Adrenal gland (tissue), 12 donors: ENCODE data around the gene ARPC1A. TPM values are rescaled to one million over a fixed set of nuclear protein-coding genes. Genes with fewer than 3 reads are reported as not detected.

Experiments used
- DNase-seq, 7 donors: peaks; one replicate each; pipeline ENCODE4 v3.0.0-alpha.2; 2019 to 2020
- H3K27ac ChIP-seq, 5 donors: fragments of 200-600 bp; sonication (generic) in 4 of 5; 1 replicate in 3 of 5; 2 replicates in 2 of 5; pipeline versions ENCODE4 v1.5.1 to v1.8.0; 2016 to 2020; ENCODE audit warnings: mild to moderate bottlenecking in 1 of 5
- H3K27me3 ChIP-seq: fragments of 200-600 bp; 2 replicates; pipeline ENCODE4 v1.8.0; 2021
- H3K36me3 ChIP-seq, 2 donors: fragments of 200-600 bp; replicated peaks in 1 of 2; 1 replicate in 1 of 2; 2 replicates in 1 of 2; pipeline versions ENCODE4 v1.5.1 to v1.8.0; 2018 to 2022
- H3K4me1 ChIP-seq, 2 donors: fragments of 200-600 bp; replicated peaks in 1 of 2; 1 replicate in 1 of 2; 2 replicates in 1 of 2; pipeline versions ENCODE4 v1.5.1 to v1.8.0; 2018 to 2021
- H3K4me3 ChIP-seq, 4 donors: fragments of 200-600 bp; sonication (generic) in 3 of 4; one replicate each; pipeline ENCODE4 v1.5.1; 2016 to 2018
- H3K9me3 ChIP-seq, 3 donors: fragments of 200-600 bp; sonication (generic) in 1 of 3; replicated peaks in 1 of 3; 1 replicate in 2 of 3; 2 replicates in 1 of 3; pipeline versions ENCODE4 v1.5.1 to v1.8.0; 2016 to 2021
- POLR2A ChIP-seq, 2 donors: fragments of 450-650 bp; IDR thresholded peaks; one replicate each; pipeline ENCODE4 v1.6.1; 2017; ENCODE audit warnings: antibody characterized with exemption in 2 of 2, mild to moderate bottlenecking in 2 of 2, moderate library complexity in 1 of 2
- WGBS, 4 donors: extraction: QIAGEN DNeasy Blood & Tissue Kit in 2 of 4; methylation state at CpG; one replicate each; pipeline versions ENCODE4 v1.1.5 to v1.1.7; 2013 to 2017; 5-methylcytosine and 5-hydroxymethylcytosine counted together
- intact Hi-C, 2 donors: fragments of 100-400 bp; cut with DNase I; formaldehyde crosslinking; loops; one replicate each; pipeline versions ENCODE4 v1.14.1 to v1.15.0; 2022 to 2023
- polyA plus RNA-seq, 3 donors: library from polyadenylated mRNA; stranded (reverse); fragments of 200-250 nt in 2 of 3; fragments of 350-450 nt in 1 of 3; fragmentation: Illumina TruSeq in 1 of 3; extraction: RNeasy Lipid Tissue Mini Kit (QIAGEN cat#74804) in 1 of 3; gene quantifications; one replicate each; pipeline ENCODE4 v1.2.3, GENCODE V29; 2013 to 2014
- total RNA-seq, 9 donors: library from RNA; depleted of rRNA in 4 of 9; stranded (reverse); fragments of >200 nt in 4 of 9; fragments of 120-200 nt in 1 of 9; fragmentation: NEBNext Ultra II Directional in 1 of 9; extraction: Animal tissue kit (Norgen Biotek cat#: 25700) in 1 of 9; gene quantifications; one replicate each; pipeline versions ENCODE4 v1.1.0 to v1.2.4, GENCODE V29; 2013 to 2023
- TF ChIP-seq, protein P1 (sequence below), 6 experiments: fragments of 450-650 bp in 4 of 6; fragments of 200-600 bp in 2 of 6; sonication (generic) in 1 of 6; IDR thresholded peaks; 1 replicate in 5 of 6; 2 replicates in 1 of 6; pipeline versions ENCODE4 v1.5.1 to v1.8.0; 2016 to 2021; ENCODE audit warnings: antibody characterized with exemption in 6 of 6, mild to moderate bottlenecking in 2 of 6, moderate library complexity in 1 of 6
- donor health status: healthy with polysubstance abuse.
- donor health status: Bipolar disorder and iron deficiency.
- donor health status: DM: yes; HTN: yes; CAD: no.
- donor health status: DM: no; HTN: no; CAD: no.
- donor health status: DM: no; HTN: no; CAD: no.
- donor health status: DM: yes; HTN: yes; CAD: no.

Gene ARPC1A
- total and polyA plus RNA-seq, 12 donors: 118 to 214 (median 152) TPM

- Histone ChIP-seq H3K27ac (no peak overlapping the region), H3K4me1 (no peaks in the 10 kb centered on the region), H3K9me3 (no peaks in the 10 kb centered on the region), H3K36me3 (no peaks in the 10 kb centered on the region), H3K27me3 (no peaks in the 10 kb centered on the region), H3K4me3 (no peak overlapping the region)
- intact Hi-C loops: loop anchor here in 1 of 2 donors (10.0 kb wide), 1 partner anchor 117 kb away; no protein-coding TSS in a partner anchor
- WGBS, 4 donors: 92 to 96% (median 93%) methylated on average over 9 to 14 of the region's 14 CpGs
- TF ChIP-seq POLR2A (IDR thresholded peaks at IDR 0.05): no peak
- TF ChIP-seq, protein P1, sequence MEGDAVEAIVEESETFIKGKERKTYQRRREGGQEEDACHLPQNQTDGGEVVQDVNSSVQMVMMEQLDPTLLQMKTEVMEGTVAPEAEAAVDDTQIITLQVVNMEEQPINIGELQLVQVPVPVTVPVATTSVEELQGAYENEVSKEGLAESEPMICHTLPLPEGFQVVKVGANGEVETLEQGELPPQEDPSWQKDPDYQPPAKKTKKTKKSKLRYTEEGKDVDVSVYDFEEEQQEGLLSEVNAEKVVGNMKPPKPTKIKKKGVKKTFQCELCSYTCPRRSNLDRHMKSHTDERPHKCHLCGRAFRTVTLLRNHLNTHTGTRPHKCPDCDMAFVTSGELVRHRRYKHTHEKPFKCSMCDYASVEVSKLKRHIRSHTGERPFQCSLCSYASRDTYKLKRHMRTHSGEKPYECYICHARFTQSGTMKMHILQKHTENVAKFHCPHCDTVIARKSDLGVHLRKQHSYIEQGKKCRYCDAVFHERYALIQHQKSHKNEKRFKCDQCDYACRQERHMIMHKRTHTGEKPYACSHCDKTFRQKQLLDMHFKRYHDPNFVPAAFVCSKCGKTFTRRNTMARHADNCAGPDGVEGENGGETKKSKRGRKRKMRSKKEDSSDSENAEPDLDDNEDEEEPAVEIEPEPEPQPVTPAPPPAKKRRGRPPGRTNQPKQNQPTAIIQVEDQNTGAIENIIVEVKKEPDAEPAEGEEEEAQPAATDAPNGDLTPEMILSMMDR (IDR thresholded peaks at IDR 0.05): no peak
- no peak for DNase-seq
Observed at GRCh38 chr7:99292127-99292526, 33.6 kb upstream of the ARPC1A start.

GRCh38 chr7:99293167-99293566 lies 32.5 kb upstream of the ARPC1A start:
- no peak overlapping the region for H3K27ac ChIP-seq
- no peaks in the 10 kb centered on the region for H3K27me3 ChIP-seq
- intact Hi-C loops: loop anchor here in 1 of 2 donors (10.0 kb wide), 1 partner anchor 118 kb away; no protein-coding TSS in a partner anchor
- 96 to 100% (median 99%) methylated on average over 1 of the region's 1 CpG for WGBS, 4 donors
- no peaks in the 10 kb centered on the region for H3K9me3 ChIP-seq
- no peaks in the 10 kb centered on the region for H3K36me3 ChIP-seq
- no peaks in the 10 kb centered on the region for H3K4me1 ChIP-seq
- DNase-seq: no peak
- H3K4me3 ChIP-seq: no peak overlapping the region
- TF ChIP-seq POLR2A (IDR thresholded peaks at IDR 0.05): no peak
- TF ChIP-seq, protein P1 (IDR thresholded peaks at IDR 0.05): no peak

DNA sequence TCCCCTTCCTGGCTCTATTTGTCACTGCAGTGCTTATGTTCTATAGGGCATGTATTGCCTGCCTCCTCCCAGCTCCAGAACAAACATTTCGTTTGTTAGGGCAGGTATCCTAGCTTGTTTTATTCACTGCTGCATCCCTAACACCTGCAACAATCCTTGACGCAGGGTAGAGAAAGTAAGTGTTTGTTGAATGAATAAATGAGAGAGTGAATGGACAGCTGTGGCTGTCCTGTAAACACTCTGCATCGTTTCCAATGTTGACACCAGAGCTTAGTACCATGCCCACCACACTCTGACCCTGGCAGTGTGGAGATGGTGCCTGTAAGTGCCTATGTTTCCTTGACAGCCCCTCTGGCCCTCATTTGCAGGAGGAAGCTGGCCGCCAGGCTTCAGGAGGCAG lies 32.0 kb upstream of the ARPC1A start:
- no peaks in the 10 kb centered on the region for H3K4me1 ChIP-seq
- H3K36me3 ChIP-seq: no peaks in the 10 kb centered on the region
- 71 to 86% (median 82%) methylated on average over 4 of the region's 4 CpGs for WGBS, 4 donors
- no peaks in the 10 kb centered on the region for H3K9me3 ChIP-seq
- H3K27me3 ChIP-seq: no peaks in the 10 kb centered on the region
- H3K4me3 ChIP-seq: no peak overlapping the region
- H3K27ac ChIP-seq: no peak overlapping the region
- DNase-seq: no peak
- intact Hi-C loops: loop anchor here in 1 of 2 donors (10.0 kb wide), 1 partner anchor 119 kb away; no protein-coding TSS in a partner anchor
- TF ChIP-seq POLR2A (IDR thresholded peaks at IDR 0.05): no peak
- TF ChIP-seq, protein P1 (IDR thresholded peaks at IDR 0.05): no peak

DNA sequence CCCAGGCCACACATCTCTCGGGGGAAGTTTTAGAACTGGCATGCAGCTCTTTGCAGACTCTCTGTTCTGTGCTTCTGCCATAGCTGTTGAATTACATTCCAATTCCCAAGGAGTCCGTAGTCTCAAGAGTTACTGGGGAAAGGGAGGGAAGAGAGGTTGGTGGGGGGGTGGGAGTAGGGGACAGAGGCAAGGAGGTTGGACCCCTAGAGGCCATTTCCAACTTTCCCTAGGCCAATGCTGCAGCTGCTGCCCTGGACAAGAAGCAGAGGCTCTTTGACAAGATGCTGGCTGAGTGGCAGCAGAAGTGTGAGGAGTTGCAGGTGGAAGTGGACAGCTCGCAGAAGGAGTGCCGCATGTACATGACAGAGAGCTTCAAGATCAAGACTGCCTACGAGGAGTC lies 29.2 kb upstream of the ARPC1A start:
- H3K27ac ChIP-seq: no peak overlapping the region
- intact Hi-C loops: loop anchor here in 1 of 2 donors (10.0 kb wide), 1 partner anchor 122 kb away; no protein-coding TSS in a partner anchor
- DNase-seq: no peak

More for the DNA sequence above, 29.2 kb upstream of the ARPC1A start:
- no peaks in the 10 kb centered on the region for H3K27me3 ChIP-seq
- H3K9me3 ChIP-seq: no peaks in the 10 kb centered on the region
- no peaks in the 10 kb centered on the region for H3K36me3 ChIP-seq
- no peaks in the 10 kb centered on the region for H3K4me1 ChIP-seq
- TF ChIP-seq POLR2A (IDR thresholded peaks at IDR 0.05): no peak
- TF ChIP-seq, protein P1 (IDR thresholded peaks at IDR 0.05): no peak
- 88 to 93% (median 91%) methylated on average over 5 of the region's 5 CpGs for WGBS, 4 donors
- H3K4me3 ChIP-seq: no peak overlapping the region
